Measurements from ENCODE around the gene NTNG1.
"Not testable (repeated sequence)": the region's sequence is repeated elsewhere in the genome, so short reads cannot be mapped to it uniquely, and the experiment has no call there.

The NTNG1 gene

DNA sequence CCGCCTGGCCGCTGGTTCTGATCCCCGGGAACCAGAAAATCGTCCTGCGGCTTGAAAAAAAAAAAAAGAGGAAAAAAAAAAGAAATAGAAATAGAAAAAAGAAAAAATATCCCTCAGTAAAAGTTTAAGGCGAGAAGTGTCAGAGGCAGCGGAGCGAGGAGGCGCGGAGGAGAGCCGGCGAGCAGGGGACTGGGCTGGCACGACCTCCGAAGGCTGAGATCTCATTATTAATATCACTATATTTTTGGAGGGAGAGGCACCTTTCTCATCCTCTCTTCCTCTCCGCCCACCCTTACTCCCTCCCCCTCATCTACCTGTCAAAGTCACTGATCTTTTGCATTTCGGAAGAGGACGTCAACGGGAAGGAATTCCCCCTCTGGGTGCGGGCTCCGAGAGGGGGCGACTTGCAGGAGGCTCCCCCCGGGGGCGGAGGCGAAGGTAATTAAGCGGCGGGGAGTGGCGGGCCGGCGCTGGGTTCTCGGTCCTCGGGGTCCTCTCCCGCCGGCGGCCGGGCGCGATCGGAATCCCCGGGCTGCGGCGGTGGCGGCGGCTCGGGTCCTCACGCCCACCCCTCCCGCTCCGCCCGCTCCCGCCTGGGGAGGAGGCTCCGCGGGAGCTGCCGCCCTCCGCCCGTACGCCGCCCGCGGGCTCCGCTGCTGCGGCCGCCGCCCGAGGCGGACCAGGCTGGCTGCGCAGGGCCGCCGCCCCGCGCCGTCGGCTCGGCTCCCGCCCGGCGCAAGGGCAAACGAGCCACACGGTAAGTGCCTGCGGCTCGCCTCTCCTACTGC, at the start of gene NTNG1:
Gene NTNG1 (plus strand): TSS at position 337 of the 788 bp plus-strand sequence.
- DNase-seq (ENCODE audit: low read depth in 2 of 2), result no peak

DNA sequence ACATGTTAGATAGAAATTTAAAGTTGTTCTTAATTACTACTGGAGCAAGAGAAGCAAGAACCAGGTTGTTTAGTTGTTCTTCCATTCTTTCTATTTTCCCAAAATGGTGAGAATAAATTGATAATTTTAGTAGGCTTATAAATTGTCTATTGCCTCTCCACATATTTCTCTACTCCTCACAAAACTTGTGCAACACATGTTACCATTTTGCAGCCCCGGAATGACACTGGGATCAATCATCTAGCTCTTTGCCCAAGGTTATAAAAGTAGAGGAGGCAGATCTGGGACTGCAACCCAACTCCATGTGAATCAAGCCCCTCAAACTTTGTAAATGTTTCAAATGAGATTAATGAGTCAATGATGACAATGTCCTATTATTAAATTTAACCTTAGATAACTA, 49.4 kb upstream of the NTNG1 start:
- DNase-seq (ENCODE audit: low read depth in 2 of 2), result no peak

DNA sequence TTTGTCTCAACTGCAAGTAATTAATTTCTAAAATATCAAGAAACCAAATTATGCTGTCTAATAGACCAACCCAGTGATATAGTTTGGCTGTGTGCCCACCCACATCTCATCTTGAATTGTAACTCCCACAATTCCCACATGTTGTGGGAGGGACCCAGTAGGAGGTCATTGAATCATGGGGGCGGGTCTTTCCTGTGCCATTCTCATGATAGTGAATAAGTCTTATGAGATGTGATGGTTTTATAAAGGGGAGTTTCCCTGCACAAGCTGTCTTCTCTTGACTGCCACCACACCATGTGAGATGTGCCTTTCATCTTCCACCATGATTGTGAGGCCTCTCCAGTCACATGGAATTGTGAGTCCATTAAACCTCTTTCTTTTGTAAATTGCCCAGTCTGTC, 47.4 kb upstream of the NTNG1 start:
- DNase-seq (ENCODE audit: low read depth in 2 of 2), result not testable (repeated sequence)

DNA sequence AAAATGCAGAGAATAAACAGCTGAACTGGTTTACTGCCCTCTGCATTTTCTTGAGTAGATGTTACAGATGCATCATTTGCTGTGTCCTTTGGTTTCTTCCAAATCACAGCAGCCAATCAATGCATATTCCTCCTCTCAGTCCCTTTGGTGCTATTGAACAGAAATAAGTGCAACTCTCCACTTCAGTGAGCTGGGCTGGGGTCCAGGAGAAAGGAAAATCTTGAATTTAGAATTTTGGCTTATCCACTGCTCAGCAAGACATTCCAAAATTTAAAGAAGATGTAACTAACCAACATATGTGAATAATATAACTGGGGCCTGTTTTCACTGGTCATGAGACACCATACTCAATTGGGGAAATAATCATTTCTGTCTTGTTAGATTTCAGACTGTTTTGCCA, 45.2 kb upstream of the NTNG1 start:
- no peak for DNase-seq (ENCODE audit: low read depth in 2 of 2)

DNA sequence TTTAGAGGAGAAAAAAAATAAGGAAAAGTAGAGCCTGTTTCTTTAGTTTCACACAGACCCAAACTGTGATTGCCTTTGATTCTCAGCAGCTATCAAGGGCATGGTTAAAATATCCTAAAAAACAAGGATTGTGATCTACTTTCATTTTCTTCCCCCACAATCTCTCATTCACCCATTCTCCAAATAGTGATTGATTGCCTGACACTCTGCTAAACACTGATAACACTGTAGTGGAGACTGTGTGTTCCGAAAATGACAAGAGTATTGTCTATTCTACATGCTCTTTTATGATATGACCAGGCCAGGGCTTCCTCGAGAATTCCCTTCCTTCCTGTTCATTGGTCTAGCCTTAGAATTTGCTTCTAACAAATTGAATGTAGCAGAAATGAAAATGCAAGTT, 44.1 kb upstream of the NTNG1 start:
- no peak for DNase-seq (ENCODE audit: low read depth in 2 of 2)

DNA sequence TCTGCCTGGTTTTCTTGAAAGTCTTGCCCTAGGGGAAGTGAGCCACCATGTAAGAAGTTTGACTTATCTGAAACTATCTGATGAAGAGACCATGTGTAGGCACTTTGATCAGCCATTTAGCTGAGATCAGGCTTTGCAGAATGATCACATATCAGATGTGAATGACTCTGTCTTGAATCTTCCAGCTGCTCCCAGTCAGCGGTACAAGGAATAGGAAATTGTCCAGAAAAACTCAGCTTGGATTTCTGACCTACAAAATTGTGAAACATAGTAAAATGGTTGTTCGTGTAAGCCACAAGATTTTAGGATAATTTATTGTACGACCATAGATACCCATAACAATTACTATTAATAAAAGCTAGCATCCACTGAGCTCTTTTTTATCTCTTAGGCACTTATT, 41.9 kb upstream of the NTNG1 start:
- DNase-seq (ENCODE audit: low read depth in 2 of 2), result no peak

DNA sequence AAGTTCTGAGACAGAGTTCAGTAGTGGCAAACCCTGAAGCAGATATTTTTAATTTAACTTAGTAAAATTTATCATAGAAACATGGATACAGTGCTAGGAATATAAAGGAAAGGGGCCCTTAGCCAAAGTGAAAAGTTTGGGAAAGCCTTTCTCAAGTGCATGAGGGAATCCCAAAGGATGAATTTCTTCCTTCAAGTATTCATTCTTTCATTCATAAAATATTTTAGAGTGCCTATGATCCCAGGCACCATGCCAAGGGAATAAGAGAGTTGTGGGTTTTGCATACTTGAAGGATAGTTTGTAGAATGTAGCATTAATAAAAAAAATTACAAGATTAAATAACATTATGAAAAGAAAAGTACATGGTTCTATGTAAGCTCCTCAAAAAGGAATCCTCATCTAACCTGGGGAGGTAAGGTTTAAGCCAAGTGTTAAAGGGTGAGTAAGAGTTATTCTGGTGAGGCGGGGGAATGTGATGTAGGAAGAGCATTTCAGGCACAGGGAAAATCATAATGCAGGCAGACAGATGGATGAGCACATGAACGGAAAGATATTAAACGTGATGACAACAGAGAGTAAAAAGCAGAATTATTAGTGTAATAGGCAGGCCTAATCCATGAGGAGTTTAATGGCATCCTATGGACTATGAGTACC, 40.4 kb upstream of the NTNG1 start:
- no peak for DNase-seq (ENCODE audit: low read depth in 2 of 2)

DNA sequence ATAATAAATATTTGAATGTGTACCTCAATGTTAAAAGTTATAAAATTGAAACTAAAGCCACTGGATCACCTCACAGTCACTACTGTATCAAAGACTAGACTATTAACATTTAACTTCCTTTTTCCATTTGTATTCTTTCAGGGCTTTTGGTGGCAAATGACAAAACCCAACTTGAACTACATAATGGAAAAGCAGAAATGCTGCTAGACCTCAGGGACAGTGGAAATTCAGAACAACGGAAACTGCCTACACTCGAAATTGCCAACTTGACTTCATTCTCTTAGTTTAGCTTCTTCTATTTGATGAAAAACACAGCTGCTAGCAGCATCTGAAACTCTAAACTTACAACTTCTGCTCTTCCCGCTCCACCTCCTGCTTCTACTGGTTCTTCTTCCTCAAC, 34.9 kb upstream of the NTNG1 start:
- DNase-seq (ENCODE audit: low read depth in 2 of 2), result no peak

DNA sequence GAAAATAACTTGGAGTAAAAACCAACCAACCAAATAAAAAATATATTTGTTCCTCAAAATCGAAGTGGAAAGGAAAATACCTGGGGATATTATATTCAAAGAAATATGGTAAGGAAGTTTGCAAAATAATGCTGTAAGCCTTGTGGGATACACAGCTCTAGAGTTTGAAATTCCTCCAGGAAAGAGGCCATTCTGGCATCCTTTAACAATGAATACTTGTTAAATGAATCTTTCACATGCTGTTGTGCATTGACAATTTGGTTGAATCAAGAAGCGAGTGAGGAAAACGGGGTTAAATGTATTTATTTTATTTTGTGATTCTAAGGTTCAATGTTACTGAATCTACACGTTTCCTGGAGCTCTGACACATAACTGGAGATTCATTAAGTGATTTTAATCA, 30.5 kb upstream of the NTNG1 start:
- DNase-seq (ENCODE audit: low read depth in 2 of 2), result no peak

DNA sequence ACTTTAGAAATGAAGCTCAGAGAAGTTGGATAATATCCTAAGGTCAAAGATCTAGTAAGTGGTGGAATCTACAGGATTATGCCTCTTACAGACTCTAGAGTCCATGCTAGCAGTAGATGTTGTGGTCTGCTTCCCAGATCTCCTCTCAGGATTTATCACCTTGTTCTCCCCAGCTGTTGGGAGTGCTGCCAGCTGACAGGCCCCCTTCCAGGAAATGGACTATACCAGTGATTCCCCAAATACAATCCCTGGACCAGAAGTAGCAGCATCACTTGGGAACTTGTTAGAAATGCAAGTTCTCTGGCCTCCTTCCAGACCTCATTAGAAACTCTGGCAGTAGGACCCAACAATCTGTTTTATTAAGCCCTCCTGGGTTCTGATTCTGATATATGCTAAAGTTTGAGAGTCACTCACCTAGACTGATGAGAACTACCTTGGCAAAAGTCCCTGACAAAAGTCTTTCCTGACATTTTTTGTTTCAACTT, 24.5 kb upstream of the NTNG1 start:
- DNase-seq (ENCODE audit: low read depth in 2 of 2), result no peak

DNA sequence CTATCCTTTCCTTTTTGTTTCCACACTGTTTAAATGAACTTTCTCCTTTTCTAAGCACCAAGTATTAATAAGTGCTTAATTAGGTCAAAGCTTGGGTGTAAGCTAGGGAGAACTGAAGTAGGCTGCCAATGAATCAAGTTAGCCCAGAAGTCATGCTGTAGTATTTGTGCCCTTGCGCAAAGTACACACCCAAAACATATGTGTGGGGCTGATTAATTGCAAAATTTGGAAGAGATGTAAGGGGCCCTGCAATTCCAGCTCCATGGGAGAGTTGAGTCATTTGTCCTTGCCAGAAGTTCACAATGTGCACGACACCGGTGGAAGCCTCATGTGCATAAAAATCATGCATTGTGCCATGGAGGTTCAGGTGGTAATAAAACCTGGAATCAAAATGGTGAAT, 18.6 kb upstream of the NTNG1 start:
- DNase-seq (ENCODE audit: low read depth in 2 of 2), result no peak

DNA sequence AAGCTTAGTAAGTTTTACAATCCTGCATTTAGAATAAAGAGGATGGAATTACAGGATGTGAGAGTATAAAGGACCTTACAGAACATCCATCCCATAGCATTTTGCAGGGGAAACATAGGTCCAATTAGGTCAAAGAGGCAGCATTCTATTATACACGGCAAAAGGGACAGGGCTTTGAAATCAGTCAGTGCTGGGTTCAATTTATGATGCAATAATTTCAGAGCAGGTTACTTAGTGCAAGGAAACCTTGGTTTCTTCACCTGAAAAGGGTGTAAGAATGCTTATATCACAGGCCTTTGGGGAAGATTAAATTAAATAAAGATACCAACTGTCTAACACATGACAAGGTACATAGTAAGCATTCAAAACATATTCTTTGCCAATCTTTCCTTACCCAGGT, 17.1 kb upstream of the NTNG1 start:
- DNase-seq (ENCODE audit: low read depth in 2 of 2), result no peak

DNA sequence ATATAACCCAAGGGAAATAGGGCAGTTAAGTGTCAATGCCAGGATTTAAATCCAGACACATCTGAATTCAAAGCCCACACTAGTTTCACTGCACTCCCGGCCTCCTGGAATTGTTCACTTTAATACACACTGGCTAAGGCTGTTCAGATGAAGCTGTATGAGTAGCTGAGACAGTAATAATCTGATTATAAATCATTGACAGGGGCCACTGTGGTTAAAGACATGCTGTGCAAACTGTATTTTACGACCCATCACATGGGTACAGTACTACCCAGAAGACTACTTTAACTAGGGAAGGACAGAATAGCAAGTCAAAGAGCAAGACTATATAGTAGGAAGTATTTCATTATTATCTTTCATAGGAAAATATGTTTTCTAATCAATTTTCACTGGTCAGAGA, 16.1 kb upstream of the NTNG1 start:
- DNase-seq (ENCODE audit: low read depth in 2 of 2), result no peak

DNA sequence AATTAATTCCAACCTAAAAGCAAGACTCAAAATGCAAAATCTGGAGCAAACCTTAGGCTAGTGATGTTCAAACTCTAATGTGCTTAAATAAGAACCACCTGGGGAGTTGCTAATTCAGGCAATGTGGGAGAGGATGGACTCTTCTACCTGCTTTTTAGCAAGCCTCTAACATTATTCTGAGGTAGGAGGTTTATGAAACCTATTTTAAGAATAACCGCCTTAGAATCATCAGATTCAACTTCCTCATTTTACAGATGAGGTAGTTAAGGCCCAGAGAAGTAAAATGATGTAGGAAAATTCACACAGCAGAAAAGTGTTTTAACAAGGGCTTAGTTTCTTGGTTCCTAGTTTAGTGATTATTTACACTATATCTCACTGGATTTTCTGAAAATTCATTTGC, 8.6 kb upstream of the NTNG1 start:
- no peak for DNase-seq (ENCODE audit: low read depth in 2 of 2)

DNA sequence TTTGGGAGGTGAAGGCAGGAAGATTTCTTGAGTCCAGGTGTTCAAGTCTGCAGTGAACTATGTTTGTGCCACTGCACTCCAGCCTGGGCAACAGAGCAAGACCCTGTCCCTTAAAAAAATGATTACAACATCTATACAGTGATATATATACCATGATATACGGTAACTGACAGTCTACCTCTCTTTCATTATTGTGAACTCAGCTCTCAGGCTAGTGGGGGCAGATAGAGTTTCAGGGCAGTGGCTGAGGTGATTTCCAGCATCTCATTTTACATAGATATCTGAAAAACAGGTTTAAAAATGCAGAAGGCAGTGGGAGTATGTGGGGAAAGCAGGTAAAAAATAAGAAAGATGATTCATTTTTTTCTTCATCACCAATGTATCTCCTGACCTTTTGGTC, 8.1 kb upstream of the NTNG1 start:
- no peak for DNase-seq (ENCODE audit: low read depth in 2 of 2)

DNA sequence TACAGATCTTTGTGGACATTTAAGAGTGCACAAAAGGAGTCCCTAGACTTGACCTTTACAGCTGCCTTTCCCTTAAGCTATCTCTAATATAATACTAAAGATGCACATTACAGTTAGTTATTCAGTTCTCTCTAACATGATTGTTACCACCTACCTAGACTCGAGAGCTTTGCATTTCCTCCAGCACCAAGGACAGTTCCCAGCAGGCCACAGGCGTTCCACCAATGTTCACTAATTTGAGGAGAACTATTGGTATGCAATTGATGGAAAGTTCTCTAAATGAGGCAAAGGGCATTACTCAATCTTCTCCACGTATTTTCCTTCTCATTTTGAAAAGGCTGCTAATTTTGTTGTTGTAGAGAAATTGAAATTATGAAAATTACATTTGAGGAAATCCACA, 5.4 kb upstream of the NTNG1 start:
- no peak for DNase-seq (ENCODE audit: low read depth in 2 of 2)

DNA sequence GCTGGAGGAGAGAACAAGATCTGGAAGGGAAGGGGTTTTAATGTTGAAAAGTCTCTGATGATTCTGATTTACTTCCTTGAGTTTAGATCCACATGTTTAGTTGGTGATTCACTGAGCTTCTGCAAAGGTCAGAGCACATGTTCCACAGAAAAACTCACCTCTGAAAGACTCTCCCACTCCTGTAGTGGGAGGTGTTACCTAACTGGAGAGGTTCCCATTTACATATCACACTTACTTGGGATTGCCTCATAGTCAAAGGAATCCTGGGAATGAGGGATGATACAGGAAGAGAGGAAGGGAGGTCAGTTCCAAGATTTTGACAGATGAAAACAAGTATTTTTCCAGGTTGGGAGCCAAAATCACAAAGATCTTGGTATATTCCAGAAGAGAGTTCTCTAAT, 2.7 kb upstream of the NTNG1 start:
- DNase-seq (ENCODE audit: low read depth in 2 of 2), result no peak

DNA sequence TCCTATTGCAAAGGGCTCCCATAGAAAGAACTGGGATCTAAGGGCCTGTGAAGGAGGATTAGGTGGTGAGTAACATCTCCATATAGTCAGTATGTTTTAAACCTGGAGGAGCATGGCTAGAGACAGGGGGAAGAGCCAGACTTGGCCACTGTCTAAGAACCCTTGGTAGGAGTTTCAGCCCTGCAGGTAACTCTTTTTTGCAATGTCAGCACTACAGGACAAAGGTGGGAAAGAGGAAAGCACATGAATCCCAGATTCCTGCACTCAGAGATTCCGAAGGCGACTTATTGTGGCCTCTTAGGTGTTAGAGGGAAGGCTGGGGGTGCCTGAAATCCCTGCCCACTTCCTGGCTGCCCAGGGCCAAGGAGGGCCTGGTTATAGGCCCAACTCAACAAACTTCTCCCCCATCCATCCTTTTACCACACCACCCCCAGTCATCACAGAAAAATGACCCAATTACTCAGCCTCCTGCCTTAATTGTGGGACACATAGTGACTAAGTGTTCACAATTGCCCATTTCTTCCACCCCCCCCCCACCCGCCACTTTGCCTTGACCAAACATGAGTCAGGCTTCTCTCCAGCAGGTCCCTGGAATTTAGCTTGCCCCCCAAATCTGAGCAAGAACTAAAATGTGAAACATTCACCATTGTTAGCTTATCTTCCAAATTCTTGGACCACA, 1.9 kb upstream of the NTNG1 start:
- DNase-seq (ENCODE audit: low read depth in 2 of 2), result no peak

DNA sequence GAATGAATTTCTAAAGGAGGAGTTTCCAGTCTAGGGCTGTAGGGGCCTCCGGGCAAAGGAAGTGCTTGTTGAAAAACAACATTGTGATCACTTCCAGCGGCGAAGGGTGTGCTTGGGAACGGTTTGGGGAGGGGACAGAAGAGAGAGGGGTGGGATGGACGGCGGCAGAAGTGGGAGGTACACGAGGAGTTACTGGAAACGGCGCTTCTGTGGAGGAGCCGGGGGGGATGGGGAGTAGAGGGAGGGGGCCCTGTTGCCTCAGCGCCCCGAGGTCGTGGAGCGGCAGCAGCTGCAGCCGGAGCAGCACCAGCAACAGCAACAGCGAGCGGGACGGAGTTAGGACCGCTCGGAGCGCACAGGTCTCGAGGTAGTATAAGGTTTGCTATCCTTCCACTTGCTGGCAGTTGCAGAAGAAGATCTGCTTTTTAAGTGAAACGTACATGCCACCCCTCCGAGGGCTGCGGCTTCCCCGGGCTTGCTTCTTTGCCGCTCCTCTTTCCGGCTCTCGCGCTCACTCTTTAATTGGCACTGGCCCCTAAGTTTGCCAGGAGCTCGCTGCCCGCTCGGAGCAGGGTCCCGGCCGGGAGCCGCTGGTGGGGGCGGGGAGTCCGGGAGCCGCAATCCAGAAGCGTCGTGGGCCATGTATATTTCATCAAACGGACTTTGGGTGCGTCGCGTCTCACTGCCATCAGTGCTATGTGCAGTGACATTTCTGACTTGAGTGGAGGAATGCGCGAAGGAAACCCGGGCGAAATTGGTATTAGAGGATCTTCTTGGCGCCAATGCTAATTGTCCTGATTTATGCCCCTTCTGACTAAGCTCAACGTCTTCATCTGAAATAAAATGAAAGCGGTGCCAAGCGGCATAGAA, 771 bp upstream of the NTNG1 start:
- no peak for DNase-seq (ENCODE audit: low read depth in 2 of 2)

DNA sequence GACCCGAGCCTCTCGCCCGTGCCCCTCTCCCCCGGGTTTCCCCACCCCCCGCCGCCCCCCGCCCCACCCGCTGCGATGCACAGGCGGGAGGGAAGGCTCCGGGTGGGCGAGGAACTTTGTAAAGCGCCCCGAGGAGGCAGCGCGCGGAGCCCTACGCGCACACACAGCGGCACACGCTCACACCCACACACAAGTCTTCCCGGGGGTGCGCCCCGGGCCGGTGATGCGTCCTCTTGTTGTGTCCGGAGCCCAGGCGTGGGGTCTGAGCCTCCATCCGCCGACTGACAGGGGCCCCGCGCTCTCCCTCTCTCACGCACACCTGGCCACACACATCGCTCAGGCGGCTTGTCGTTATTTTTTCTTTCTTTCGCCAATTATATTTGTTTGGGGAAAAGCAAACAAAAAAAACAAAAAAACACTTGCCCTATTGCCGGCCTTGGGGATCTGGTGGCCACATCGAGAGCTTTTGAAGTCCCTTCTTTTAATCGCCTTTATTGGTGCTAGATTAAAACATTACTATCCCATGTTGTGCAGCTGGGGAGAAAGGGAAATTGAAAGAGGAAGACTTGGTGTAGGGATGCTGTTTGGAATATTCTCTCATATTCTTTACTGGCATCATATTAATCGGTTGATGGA, 770 bp downstream of the NTNG1 start:
- DNase-seq (ENCODE audit: low read depth in 2 of 2), result no peak

DNA sequence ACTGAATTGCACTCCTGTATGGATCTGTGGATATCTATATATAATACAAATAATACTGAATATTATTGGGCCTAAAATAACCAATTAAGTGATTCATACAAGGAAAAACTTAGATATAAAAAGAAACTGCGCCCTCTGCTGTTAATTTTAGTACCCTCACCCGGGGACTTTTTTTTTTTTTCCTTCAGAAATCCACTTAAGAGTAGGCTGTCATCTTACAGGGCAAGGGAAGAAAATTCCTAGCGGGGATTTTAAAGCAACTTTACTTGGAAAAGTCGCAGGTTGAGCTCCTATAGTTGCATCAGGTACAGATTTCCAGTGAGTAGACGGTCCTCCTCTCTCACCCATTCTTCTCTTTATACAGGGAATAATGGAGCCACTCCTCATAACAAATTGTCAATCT, 1.3 kb downstream of the NTNG1 start:
- DNase-seq (ENCODE audit: low read depth in 2 of 2), result no peak

DNA sequence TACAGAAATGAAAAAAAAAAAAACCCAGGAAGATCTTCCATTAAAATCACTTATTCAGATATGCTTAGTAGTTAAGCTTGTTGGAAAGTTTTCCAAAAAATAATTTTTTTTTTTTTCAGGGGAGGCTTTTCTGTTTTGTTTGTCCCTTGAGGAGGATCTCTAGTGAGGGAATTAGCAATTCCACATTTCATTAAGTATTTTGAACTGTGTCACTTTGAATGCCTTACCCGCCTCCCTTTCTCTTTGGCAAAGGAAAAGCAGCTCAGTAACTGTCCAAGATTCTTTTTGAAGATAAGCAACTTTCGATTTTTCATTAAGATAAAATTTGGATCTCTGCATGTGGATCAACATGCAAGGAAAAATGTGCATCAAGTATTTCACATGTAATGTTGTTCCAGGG, 1.8 kb downstream of the NTNG1 start:
- no peak for DNase-seq (ENCODE audit: low read depth in 2 of 2)

Measured in stimulated activated CD4-positive, alpha-beta T cell treated with anti-CD3 and anti-CD28 coated beads, Interleukin-1b, Interleukin-23, amount 100 ng/mL, for 1 hour (primary cell).